VCaP (cell line): Measurements from ENCODE around the gene TEAD1.

ENCODE experiments used
- H3K27ac ChIP-seq: fragments of 450-650 bp; 2 replicates; pipeline ENCODE4 v1.5.1; 2017
- TF ChIP-seq, protein P1 (sequence below): fragments of 450-650 bp; conservative IDR thresholded peaks from 2 replicates; pipeline ENCODE4 v1.5.1; 2017; ENCODE audit warnings: mild to moderate bottlenecking, moderate library complexity

TEAD1 gene

GRCh38 chr11:12880327-12880726 is 206.1 kb downstream of the TEAD1 start:
- no peak overlapping the region for H3K27ac ChIP-seq
- TF ChIP-seq, protein P1, sequence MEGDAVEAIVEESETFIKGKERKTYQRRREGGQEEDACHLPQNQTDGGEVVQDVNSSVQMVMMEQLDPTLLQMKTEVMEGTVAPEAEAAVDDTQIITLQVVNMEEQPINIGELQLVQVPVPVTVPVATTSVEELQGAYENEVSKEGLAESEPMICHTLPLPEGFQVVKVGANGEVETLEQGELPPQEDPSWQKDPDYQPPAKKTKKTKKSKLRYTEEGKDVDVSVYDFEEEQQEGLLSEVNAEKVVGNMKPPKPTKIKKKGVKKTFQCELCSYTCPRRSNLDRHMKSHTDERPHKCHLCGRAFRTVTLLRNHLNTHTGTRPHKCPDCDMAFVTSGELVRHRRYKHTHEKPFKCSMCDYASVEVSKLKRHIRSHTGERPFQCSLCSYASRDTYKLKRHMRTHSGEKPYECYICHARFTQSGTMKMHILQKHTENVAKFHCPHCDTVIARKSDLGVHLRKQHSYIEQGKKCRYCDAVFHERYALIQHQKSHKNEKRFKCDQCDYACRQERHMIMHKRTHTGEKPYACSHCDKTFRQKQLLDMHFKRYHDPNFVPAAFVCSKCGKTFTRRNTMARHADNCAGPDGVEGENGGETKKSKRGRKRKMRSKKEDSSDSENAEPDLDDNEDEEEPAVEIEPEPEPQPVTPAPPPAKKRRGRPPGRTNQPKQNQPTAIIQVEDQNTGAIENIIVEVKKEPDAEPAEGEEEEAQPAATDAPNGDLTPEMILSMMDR: no peak

DNA sequence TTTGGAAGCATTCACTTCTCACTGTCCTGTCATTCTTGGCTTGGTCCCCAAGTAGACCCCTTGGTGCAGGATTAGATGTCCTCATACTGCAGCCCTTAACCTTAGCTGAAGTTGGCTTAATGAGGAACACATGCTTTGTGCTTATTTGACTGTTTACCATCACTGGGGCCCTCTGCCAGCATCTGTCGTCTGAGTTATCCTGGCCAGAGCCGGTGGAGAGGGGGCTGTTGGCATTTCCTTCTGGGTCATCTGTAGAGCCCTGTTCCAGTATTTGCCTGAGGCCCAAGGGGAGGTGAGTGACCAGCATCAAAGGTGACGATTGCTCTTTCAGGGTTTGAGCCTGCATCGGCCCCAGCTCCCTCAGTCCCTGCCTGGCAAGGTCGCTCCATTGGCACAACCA is 208.4 kb downstream of the TEAD1 start:
- H3K27ac ChIP-seq: no peak overlapping the region
- TF ChIP-seq, protein P1: no peak

DNA sequence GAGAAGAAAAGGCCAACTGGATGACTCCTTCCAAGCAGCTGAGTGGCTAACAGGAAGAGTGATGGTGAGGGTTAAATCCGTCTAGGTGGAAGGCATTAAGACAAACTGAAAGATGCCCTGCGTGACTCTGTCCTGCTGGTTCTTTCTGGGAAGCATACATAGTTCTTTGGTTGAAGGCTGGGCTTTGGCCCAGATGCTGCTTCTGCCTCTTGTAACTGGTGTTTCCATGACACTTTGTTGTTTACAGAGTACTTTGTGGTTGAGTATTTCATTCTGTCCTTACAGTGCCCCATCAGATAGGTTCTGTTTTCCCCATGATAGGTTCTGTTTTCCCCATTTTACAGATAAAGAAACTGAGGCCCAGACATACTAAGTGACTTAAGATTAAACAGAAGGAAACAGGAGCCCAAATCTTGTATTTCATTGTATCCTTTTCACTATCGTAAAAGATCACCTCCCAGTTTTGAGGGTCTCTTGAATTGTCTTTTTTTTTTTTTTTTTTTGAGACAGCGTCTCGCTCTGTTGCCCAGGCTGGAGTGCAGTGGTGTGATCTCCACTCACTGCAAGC is 210.6 kb downstream of the TEAD1 start:
- no peak overlapping the region for H3K27ac ChIP-seq
- TF ChIP-seq, protein P1: no peak

- TF ChIP-seq, protein P1: no peak
- H3K27ac ChIP-seq: no peak overlapping the region
These were observed 211.6 kb downstream of the TEAD1 start for GRCh38 chr11:12885717-12886239.

DNA sequence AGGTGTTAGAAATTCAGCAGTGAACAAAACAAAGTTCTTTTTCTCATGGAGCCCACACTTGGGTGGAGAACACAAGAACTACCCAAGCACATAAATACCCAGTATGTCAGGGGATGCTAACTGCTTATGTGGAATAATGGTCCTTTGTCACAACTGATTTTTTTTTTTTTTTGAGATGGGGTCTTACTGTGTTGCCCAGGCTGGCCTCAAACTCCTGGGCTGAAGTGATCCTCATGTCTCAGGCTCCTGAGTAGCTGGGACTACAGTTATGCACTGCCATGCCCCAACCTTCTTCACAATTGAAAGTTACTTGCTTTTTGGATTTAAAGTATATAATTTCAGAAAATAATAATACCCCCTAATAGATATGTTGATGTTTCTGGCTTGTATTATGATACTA is 212.3 kb downstream of the TEAD1 start:
- TF ChIP-seq, protein P1: no peak
- no peak overlapping the region for H3K27ac ChIP-seq

- TF ChIP-seq, protein P1: peak; percentile 81
- no peak overlapping the region for H3K27ac ChIP-seq
These were observed 214.4 kb downstream of the TEAD1 start for GRCh38 chr11:12888525-12889158.

- TF ChIP-seq, protein P1: no peak
- H3K27ac ChIP-seq: no peak overlapping the region
These were observed 215.0 kb downstream of the TEAD1 start for GRCh38 chr11:12889243-12889642.
